ENCODE data around the gene PVALB.

PVALB gene

GRCh38 chr22:36772451-36772850 lies 44.4 kb downstream of the PVALB start:
- TF ChIP-seq EZH2phosphoT487 (conservative IDR thresholded peaks at IDR 0.05; ENCODE audit: low read length) = no peak
- TF ChIP-seq CTCF (IDR thresholded peaks at IDR 0.05; ENCODE audit: insufficient read depth, low read length, poor library complexity, severe bottlenecking) = no peak
- Histone ChIP-seq H3F3A (ENCODE audit: insufficient read depth) (no peaks in the 10 kb centered on the region), H3K36me3 (ENCODE audit: low read length) (no peaks in the 10 kb centered on the region), H3K4me3 (ENCODE audit: insufficient read depth, low read length, poor library complexity, severe bottlenecking) (no peak overlapping the region), H4K20me1 (ENCODE audit: low read depth, low read length) (no peaks in the 10 kb centered on the region), H3K9ac (ENCODE audit: low read length) (no peak overlapping the region), H3K79me2 (ENCODE audit: insufficient read depth, low read length) (no peaks in the 10 kb centered on the region), H3K4me2 (ENCODE audit: low read depth, low read length, poor library complexity, severe bottlenecking) (no peak overlapping the region), H3K9me2 (replicated peaks; ENCODE audit: insufficient read depth, low read length) (no peaks in the 10 kb centered on the region), H2AFZ (ENCODE audit: low read depth, low read length, severe bottlenecking) (no peak overlapping the region), H3K27me3 (ENCODE audit: low read length) (no peaks in the 10 kb centered on the region), H3K27ac (ENCODE audit: low read depth, low read length) (no peak overlapping the region), H3K9me3 (ENCODE audit: insufficient read depth, low read length) (no peaks in the 10 kb centered on the region)

GRCh38 chr22:36771356-36772063 lies 45.3 kb downstream of the PVALB start:
- H3F3A ChIP-seq (ENCODE audit: insufficient read depth) = no peaks in the 10 kb centered on the region
- no peak overlapping the region for H3K4me2 ChIP-seq (ENCODE audit: low read depth, low read length, poor library complexity, severe bottlenecking)
- H3K9me3 ChIP-seq (ENCODE audit: insufficient read depth, low read length) = no peaks in the 10 kb centered on the region
- H3K4me3 ChIP-seq (ENCODE audit: insufficient read depth, low read length, poor library complexity, severe bottlenecking) = no peak overlapping the region
- H3K9me2 ChIP-seq (replicated peaks; ENCODE audit: insufficient read depth, low read length) = no peaks in the 10 kb centered on the region
- no peak overlapping the region for H3K9ac ChIP-seq (ENCODE audit: low read length)
- H4K20me1 ChIP-seq (ENCODE audit: low read depth, low read length) = no peaks in the 10 kb centered on the region
- TF ChIP-seq CTCF (IDR thresholded peaks at IDR 0.05; ENCODE audit: insufficient read depth, low read length, poor library complexity, severe bottlenecking) (no peak), EZH2phosphoT487 (conservative IDR thresholded peaks at IDR 0.05; ENCODE audit: low read length) (no peak)
- no peak overlapping the region for H2AFZ ChIP-seq (ENCODE audit: low read depth, low read length, severe bottlenecking)
- no peak overlapping the region for H3K27ac ChIP-seq (ENCODE audit: low read depth, low read length)
- H3K79me2 ChIP-seq (ENCODE audit: insufficient read depth, low read length) = no peaks in the 10 kb centered on the region
- H3K27me3 ChIP-seq (ENCODE audit: low read length) = no peaks in the 10 kb centered on the region
- H3K36me3 ChIP-seq (ENCODE audit: low read length) = no peaks in the 10 kb centered on the region

GRCh38 chr22:36770513-36771231 lies 46.2 kb downstream of the PVALB start:
- no peaks in the 10 kb centered on the region for H4K20me1 ChIP-seq (ENCODE audit: low read depth, low read length)
- TF ChIP-seq EZH2phosphoT487 (conservative IDR thresholded peaks at IDR 0.05; ENCODE audit: low read length) = no peak
- no peak for TF ChIP-seq CTCF (IDR thresholded peaks at IDR 0.05; ENCODE audit: insufficient read depth, low read length, poor library complexity, severe bottlenecking)
- no peak overlapping the region for H3K27ac ChIP-seq (ENCODE audit: low read depth, low read length)
- no peaks in the 10 kb centered on the region for H3K36me3 ChIP-seq (ENCODE audit: low read length)
- H3K9ac ChIP-seq (ENCODE audit: low read length) = no peak overlapping the region
- H3K79me2 ChIP-seq (ENCODE audit: insufficient read depth, low read length) = no peaks in the 10 kb centered on the region
- no peak overlapping the region for H3K4me3 ChIP-seq (ENCODE audit: insufficient read depth, low read length, poor library complexity, severe bottlenecking)
- H3K9me3 ChIP-seq (ENCODE audit: insufficient read depth, low read length) = no peaks in the 10 kb centered on the region
- no peak overlapping the region for H3K4me2 ChIP-seq (ENCODE audit: low read depth, low read length, poor library complexity, severe bottlenecking)
- no peak overlapping the region for H2AFZ ChIP-seq (ENCODE audit: low read depth, low read length, severe bottlenecking)
- H3K27me3 ChIP-seq (ENCODE audit: low read length) = no peaks in the 10 kb centered on the region
- H3K9me2 ChIP-seq (replicated peaks; ENCODE audit: insufficient read depth, low read length) = no peaks in the 10 kb centered on the region
- H3F3A ChIP-seq (ENCODE audit: insufficient read depth) = no peaks in the 10 kb centered on the region
